GM19193 (cell line): Measurements from ENCODE around the gene CRLF2.

ENCODE experiments used
- POLR2A ChIP-seq: IDR thresholded peaks from 4 replicates; pipeline ENCODE4 v1.6.1; 2011; ENCODE audit not compliant: insufficient read depth, insufficient read length; ENCODE audit errors: extremely low read depth

CRLF2 gene

GRCh38 chrX:1167918-1168481, 44.4 kb downstream of the CRLF2 start:
- no peak for TF ChIP-seq POLR2A

- TF ChIP-seq POLR2A, result no peak
Observed at GRCh38 chrX:1167466-1167865, 45.0 kb downstream of the CRLF2 start.

GRCh38 chrX:1165535-1166196, 46.8 kb downstream of the CRLF2 start:
- TF ChIP-seq POLR2A, result no peak

- TF ChIP-seq POLR2A, result no peak
Observed at GRCh38 chrX:1164322-1165288, 47.8 kb downstream of the CRLF2 start.

GRCh38 chrX:1163231-1163630, 49.2 kb downstream of the CRLF2 start:
- no peak for TF ChIP-seq POLR2A

- no peak for TF ChIP-seq POLR2A
Observed at GRCh38 chrX:1162119-1162916, 50.1 kb downstream of the CRLF2 start.

- no peak for TF ChIP-seq POLR2A
Observed at GRCh38 chrX:1159548-1159947, 52.9 kb downstream of the CRLF2 start.

GRCh38 chrX:1153940-1154339, 58.5 kb downstream of the CRLF2 start:
- no peak for TF ChIP-seq POLR2A

- no peak for TF ChIP-seq POLR2A
Observed at GRCh38 chrX:1152090-1152489, 60.4 kb downstream of the CRLF2 start.

- TF ChIP-seq POLR2A, result no peak
Observed at GRCh38 chrX:1151378-1152077, 60.9 kb downstream of the CRLF2 start.

- TF ChIP-seq POLR2A, result no peak
Observed at GRCh38 chrX:1150569-1151347, 61.7 kb downstream of the CRLF2 start.

GRCh38 chrX:1147611-1148515, 64.6 kb downstream of the CRLF2 start:
- no peak for TF ChIP-seq POLR2A
